Mesodermal cell (in vitro differentiated cells): Measurements from ENCODE around the gene DDHD1.

ENCODE experiments used
- H3K27ac ChIP-seq: 2 replicates; pipeline ENCODE4 v1.7.0; 2013; ENCODE audit warnings: mild to moderate bottlenecking, low read depth, low read length, moderate library complexity; ENCODE audit not compliant: severe bottlenecking
- H3K36me3 ChIP-seq: 2 replicates; pipeline ENCODE4 v1.7.1; 2013; ENCODE audit warnings: mild to moderate bottlenecking, low read length, moderate library complexity; ENCODE audit not compliant: control insufficient read depth, insufficient read depth
- H3K4me1 ChIP-seq: one replicate; pipeline ENCODE4 v1.7.1; 2013; ENCODE audit warnings: mild to moderate bottlenecking, low read length; ENCODE audit not compliant: insufficient read depth, control insufficient read depth, poor library complexity, severe bottlenecking
- H3K4me3 ChIP-seq: 2 replicates; pipeline ENCODE4 v1.7.0; 2013; ENCODE audit warnings: low read length, control low read depth, mild to moderate bottlenecking; ENCODE audit not compliant: insufficient read depth, poor library complexity, severe bottlenecking; ENCODE audit errors: extremely low read depth
- H3K9me3 ChIP-seq: 2 replicates; pipeline ENCODE4 v1.7.1; 2013; ENCODE audit warnings: mild to moderate bottlenecking, low read length, moderate library complexity; ENCODE audit not compliant: control insufficient read depth
- WGBS, 2 experiments: methylation state at CpG; one replicate each; pipeline ENCODE4 v1.1.5; 2013; ENCODE audit warnings: missing lambda C conversion rate in 2 of 2; ENCODE audit not compliant: insufficient coverage in 2 of 2; 5-methylcytosine and 5-hydroxymethylcytosine counted together

Gene DDHD1

GRCh38 chr14:53047307-53048069, 105.6 kb downstream of the DDHD1 start:
- H3K36me3 ChIP-seq = peaks cover 8% of the 10 kb centered on the region
- H3K4me3 ChIP-seq = no peak overlapping the region
- H3K27ac ChIP-seq = peak overlapping the region; percentile 30
- peaks cover 13% of the 10 kb centered on the region for H3K4me1 ChIP-seq
- H3K9me3 ChIP-seq = no peaks in the 10 kb centered on the region
- 80 to 100% methylated on average over 1 of the region's 5 CpGs for WGBS, 2 experiments

GRCh38 chr14:53044486-53044885, 108.6 kb downstream of the DDHD1 start:
- Histone ChIP-seq H3K9me3 (no peaks in the 10 kb centered on the region), H3K4me3 (no peak overlapping the region), H3K27ac (no peak overlapping the region), H3K36me3 (peaks cover 14% of the 10 kb centered on the region), H3K4me1 (peaks cover 13% of the 10 kb centered on the region)
- no CpG with 5 or more reads among the region's 2 CpGs for WGBS, 2 experiments

- Histone ChIP-seq H3K4me1 (peaks cover 13% of the 10 kb centered on the region), H3K27ac (no peak overlapping the region), H3K36me3 (peaks cover 25% of the 10 kb centered on the region), H3K9me3 (no peaks in the 10 kb centered on the region), H3K4me3 (no peak overlapping the region)
- 93 to 100% methylated on average over 5 to 7 of the region's 7 CpGs for WGBS, 2 experiments
These were observed 110.0 kb downstream of the DDHD1 start for GRCh38 chr14:53043027-53043581.

DNA sequence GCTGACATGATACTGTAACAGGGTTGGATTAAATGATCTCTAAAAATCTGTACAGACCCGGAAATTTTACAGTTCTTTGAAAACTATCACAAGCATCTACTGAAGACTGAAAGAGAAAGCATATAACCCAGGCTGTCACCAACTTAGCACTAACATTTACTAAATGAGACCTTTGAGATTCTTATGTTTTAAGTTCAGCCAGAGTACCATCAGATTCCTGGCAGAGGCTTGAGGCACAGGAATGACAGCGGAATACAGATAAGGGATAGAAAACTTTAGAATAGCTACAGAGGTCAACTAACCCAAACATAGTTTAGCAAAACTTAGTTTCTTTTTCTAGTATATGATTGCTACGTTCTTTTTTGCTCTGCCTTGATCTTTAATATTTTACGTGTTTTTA, 110.6 kb downstream of the DDHD1 start:
- Histone ChIP-seq H3K27ac (no peak overlapping the region), H3K4me1 (peaks cover 10% of the 10 kb centered on the region), H3K4me3 (no peak overlapping the region), H3K9me3 (no peaks in the 10 kb centered on the region), H3K36me3 (peaks cover 31% of the 10 kb centered on the region)
- WGBS, 2 experiments = 100% methylated on average over 1 of the region's 4 CpGs; no CpG with 5 or more reads in 1 of the 2 experiments

GRCh38 chr14:53041067-53041466, 112.1 kb downstream of the DDHD1 start:
- no peak overlapping the region for H3K4me3 ChIP-seq
- H3K36me3 ChIP-seq = peaks cover 33% of the 10 kb centered on the region
- peaks cover 5% of the 10 kb centered on the region for H3K4me1 ChIP-seq
- 100% methylated on average over 2 of the region's 2 CpGs; no CpG with 5 or more reads in 1 of the 2 experiments for WGBS, 2 experiments
- H3K27ac ChIP-seq = no peak overlapping the region
- no peaks in the 10 kb centered on the region for H3K9me3 ChIP-seq

DNA sequence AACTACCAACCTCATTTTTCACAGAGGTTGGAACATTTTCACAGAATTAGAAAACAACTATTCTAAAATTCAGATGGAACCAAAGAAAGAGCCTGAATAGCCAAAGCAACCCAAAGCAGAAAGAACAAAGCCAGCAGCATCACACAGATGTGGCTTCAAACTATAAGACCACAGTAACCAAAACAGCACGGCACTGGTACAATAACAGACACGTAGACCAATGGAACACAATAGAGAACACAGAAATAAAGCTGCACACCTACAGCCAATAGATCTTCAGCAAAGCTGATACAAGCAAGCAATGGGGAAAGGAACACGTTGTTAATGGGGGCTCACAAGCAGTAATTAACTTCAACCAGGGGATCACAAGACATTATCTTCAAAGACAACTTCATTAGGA, 114.5 kb downstream of the DDHD1 start:
- no peaks in the 10 kb centered on the region for H3K4me1 ChIP-seq
- peaks cover 33% of the 10 kb centered on the region for H3K36me3 ChIP-seq
- H3K4me3 ChIP-seq = no peak overlapping the region
- 94 to 100% methylated on average over 1 to 2 of the region's 3 CpGs for WGBS, 2 experiments
- H3K27ac ChIP-seq = no peak overlapping the region
- no peaks in the 10 kb centered on the region for H3K9me3 ChIP-seq

- WGBS, 2 experiments = no CpG with 5 or more reads among the region's 1 CpG
- Histone ChIP-seq H3K27ac (no peak overlapping the region), H3K4me1 (peaks cover 7% of the 10 kb centered on the region), H3K9me3 (no peaks in the 10 kb centered on the region), H3K36me3 (peaks cover 30% of the 10 kb centered on the region), H3K4me3 (no peak overlapping the region)
These were observed 116.1 kb downstream of the DDHD1 start for GRCh38 chr14:53037016-53037415.

DNA sequence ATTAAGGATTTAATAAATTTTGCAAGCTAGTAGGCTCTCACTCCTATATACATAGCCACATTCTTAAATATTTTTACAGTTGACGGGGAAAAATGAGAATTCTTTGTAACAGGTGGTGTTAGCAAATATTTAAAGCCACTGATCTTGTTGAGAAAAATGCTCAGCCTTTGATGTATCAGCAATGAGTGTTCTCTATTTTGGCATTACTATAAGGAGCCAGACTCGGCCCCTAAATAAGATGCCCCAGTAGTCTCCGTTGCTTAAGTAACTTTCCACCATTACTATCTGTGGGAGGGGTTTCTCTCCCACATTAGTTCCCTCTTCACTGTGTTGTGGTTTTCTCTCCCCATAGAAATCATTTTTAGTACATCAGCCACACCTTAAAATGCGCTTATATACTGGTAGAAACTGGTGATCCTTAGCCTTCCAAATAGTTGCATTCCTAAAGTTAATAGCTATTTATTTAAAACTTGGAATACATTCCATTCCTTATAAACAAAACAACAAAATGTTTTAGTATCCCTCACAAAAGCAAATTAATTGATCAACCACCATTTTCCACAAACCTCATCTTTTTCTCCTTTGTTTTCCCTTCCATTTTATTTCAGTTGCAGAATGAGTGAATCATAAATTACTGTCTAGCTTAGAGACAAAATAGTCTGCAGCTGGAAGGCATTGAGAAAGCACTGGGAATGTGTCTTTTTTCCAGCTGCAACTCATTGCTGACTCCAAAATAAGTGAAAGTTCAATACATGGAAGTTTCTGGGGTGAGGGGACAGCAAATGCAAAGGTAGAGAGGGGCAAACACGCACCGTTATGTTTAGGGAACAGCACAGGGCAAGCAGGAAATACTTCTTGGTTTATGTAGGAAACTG, 117.5 kb downstream of the DDHD1 start:
- WGBS, 2 experiments = 80 to 100% methylated on average over 2 of the region's 6 CpGs
- Histone ChIP-seq H3K4me3 (no peak overlapping the region), H3K36me3 (peaks cover 30% of the 10 kb centered on the region), H3K9me3 (no peaks in the 10 kb centered on the region), H3K27ac (no peak overlapping the region), H3K4me1 (peaks cover 8% of the 10 kb centered on the region)

- no peak overlapping the region for H3K27ac ChIP-seq
- H3K36me3 ChIP-seq = peaks cover 26% of the 10 kb centered on the region
- no peak overlapping the region for H3K4me3 ChIP-seq
- H3K9me3 ChIP-seq = no peaks in the 10 kb centered on the region
- 94 to 100% methylated on average over 3 of the region's 3 CpGs for WGBS, 2 experiments
- peaks cover 8% of the 10 kb centered on the region for H3K4me1 ChIP-seq
These were observed 118.4 kb downstream of the DDHD1 start for GRCh38 chr14:53034688-53035230.

- H3K4me1 ChIP-seq = peaks cover 8% of the 10 kb centered on the region
- no peak overlapping the region for H3K27ac ChIP-seq
- peaks cover 20% of the 10 kb centered on the region for H3K36me3 ChIP-seq
- WGBS, 2 experiments = 80 to 95% methylated on average over 2 to 3 of the region's 3 CpGs
- H3K9me3 ChIP-seq = no peaks in the 10 kb centered on the region
- H3K4me3 ChIP-seq = no peak overlapping the region
These were observed 119.1 kb downstream of the DDHD1 start for GRCh38 chr14:53034036-53034435.
